M059J (cell line): ENCODE results near the gene AIFM2. TPM values are rescaled to one million over a fixed set of nuclear protein-coding genes. Genes with fewer than 3 reads are reported as not detected.
A peak's percentile ranks its signal among the peaks of the same experiment; 100 is the strongest.
"Not testable (repeated sequence)": the region's sequence is repeated elsewhere in the genome, so short reads cannot be mapped to it uniquely, and the experiment has no call there.

Experiments used
- DNase-seq: peaks from one replicate; pipeline ENCODE4 v3.0.0-alpha.2; 2012; ENCODE audit warnings: low read depth
- total RNA-seq: library from RNA; depleted of rRNA; stranded (reverse); fragments of >200 nt; shearing (Covaris generic); gene quantifications from 2 replicates; pipeline ENCODE4 v1.2.3, GENCODE V29; 2014; rRNA removed

AIFM2 gene
- total RNA-seq = 3.2 and 8.0 TPM in 2 replicates

DNA sequence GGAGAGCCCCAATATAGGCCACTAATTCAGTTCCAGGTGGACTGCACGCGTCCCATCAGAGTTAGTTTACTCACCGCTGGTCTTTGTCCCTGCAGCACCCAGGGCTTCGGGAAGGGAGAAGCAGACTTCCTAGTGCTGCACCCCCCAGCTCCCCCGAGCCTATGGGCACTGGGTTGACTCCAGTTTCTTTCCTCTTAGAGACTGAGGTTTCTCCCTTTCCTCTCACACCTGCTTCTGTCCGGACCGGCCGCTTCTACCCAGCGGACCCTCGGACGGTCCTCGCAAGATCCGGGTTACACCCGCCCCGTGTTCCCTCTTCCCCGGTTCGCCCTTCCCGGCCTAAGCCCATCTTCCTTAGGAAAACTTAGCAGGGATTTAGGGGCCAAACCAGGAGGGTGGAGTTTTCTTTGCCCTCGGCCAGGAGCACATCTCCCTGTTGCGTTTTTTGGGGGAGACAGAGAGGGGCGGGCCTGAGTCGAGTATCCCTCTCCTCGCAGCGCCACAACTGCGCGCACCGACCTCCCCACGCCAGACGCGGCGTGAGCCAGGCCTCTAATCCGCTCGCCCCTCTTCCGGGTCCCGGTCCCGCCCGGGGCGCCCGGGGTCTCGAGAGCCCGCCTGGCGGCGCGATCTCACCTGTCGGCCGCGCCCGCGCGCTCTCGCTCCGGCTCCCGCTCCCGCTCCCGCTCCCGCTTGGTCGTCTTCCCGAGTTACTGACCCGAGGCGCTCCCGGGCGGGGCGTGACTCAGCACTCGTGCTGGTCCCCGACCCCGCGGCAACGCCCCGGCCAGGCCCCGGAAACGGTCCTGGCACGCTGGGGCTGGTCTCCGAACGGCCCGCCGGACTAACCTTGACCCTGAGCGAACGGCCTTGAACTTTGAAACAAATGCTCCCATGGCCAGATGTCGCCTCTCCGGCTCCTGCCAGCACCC, at the start of gene AIFM2:
Gene AIFM2, minus strand, starts transcription at position 728 of the 932 bp plus-strand sequence. CDS start 8,741 bp downstream, outside the sequence.
- peak; percentile 75 for DNase-seq

DNA sequence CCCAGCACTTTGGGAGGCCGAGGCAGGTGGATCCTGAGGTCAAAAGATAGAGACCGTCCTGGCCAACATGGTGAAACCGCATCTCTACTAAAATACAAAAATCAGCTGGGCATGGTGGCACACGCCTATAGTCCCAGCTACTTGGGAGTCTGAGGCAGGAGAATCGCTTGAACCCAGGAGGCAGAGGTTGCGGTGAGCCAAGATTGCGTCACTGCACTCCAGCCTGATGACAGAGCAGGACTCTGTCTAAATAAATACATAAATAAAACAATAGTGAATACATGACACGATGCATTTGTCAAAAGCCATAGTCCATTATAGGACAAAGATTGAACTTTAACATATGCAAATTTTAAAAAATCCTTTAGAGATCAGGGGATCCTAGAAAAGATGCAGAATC, 46.6 kb upstream of the AIFM2 start:
- not testable (repeated sequence) for DNase-seq

DNA sequence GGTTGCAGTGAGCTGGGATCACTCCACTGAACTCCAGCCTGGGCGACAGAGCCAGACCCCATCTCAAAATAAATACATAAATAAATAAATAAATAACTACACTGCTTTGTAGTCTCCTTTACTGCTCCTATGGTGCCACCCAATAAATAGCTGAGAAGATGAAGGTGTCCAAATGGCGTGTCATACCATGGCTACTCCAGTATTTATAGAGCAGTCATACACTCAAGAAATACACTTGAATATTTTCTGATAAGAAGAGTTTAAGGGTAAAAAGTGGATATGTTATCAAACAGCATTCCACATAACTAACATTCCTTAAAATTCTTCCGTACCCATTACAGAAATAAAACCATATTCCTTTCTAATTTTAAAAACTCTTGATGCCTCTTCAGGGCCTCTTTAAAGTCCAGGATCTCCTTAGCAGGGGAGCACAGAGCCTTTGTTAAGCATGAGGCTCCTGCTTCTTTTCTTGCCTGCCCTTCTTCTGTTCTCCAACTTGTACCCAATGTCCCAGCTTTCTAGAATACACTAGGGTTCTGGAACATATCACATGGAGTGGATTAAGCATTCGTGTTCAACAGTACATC, 45.6 kb upstream of the AIFM2 start:
- no peak for DNase-seq

DNA sequence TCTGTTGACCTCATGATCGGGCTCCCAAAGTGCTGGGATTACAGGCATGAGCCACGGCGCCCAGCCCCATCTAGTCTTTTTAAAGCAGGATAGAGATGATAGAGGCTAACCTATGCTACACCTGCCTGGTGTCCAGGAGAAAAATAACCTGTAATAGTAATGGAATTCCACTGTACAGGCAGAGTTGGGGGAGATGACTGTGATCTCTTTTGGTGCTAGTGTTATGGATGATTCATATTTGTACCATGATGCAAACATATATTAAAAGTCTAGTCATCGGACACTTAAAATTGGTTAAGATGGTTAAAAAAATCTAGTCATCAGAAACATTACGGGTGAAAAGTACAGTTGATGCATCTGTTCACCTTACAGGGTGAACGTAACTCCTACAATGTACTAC, 43.8 kb upstream of the AIFM2 start:
- DNase-seq = no peak

DNA sequence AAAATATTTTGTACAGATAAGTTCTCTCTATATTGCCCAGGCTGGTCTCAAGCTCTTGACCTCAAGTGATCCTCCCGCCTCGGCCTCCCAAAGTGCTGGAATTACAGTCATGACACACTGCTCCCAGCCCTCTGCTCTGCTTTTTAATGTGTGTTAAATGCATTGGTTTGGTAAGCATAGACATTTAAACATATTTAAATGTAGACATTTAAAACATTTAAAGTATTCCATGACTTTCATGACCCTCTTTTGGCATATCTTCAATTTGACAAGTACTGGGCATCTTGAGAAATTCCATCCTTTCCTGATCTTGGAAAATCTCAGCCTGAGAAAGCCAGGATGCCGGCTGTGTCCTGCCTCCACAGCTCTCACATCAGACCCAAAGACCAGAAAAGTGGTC, 42.9 kb upstream of the AIFM2 start:
- no peak for DNase-seq

DNA sequence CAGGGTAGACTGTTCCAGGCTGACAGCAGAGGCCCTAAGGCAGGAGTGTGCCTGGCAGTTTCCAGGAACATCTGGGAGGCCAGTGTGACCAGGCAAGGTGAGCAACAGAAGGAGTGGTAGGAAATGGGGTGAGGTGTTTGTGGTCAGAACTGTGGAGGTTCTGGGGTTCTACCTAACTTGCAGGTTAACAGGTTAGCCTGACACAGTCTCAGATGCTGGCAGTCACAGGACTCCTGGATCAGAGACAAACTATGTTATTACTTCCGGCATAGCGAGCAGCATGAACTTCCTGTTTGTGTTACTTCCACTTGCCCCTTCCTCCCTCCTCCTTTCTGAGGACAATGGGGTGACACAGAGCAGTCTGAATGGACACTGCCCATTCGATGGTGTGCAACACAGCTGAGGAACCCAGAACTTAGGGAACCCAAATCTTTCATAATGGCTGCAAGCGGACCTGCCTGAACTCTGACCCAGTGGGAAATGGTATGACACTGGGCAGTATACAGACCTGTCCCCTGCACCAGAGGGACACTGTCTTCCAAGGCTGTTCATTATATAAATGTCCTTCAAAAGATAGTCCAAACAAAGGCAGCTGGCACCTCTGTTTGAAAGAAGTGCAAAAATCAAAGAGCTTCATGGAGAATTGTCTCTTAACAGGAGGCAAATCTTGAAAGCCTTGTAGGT, 41.6 kb upstream of the AIFM2 start:
- peak; percentile 54 for DNase-seq

DNA sequence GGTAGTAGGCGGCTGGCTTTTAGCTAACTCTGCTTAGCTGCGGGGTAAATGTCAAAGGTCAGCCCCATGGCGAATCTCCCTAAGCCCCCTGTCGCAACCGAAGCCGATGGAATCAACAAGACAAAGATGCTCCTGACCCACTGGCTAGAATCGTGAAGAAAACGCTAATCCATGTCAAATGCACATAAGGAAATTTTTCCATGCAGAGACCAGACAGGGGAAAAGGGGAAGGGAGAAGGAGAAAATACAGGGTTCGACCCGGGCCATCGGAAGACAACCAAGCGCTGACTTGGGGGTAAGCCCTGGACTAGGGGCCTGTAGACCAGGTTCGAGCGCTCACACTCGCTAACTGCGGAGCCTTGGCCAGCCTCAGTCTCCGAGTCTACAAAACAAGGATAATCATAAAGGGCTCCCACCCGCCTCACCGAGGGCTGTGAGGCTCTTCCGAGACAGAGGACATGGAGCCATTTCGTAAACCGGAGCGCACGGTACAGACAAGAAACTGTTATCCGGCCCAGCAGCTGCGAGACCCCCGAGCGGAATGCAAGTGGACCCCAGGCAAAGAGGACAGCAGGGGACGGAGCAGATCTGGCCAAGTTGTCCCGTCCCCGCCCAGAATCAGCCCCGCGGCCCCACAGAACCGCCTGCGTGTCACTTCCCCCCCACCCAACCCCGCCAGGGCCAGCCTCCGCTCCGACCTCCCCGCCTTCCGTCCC, 37.2 kb upstream of the AIFM2 start:
- no peak for DNase-seq

DNA sequence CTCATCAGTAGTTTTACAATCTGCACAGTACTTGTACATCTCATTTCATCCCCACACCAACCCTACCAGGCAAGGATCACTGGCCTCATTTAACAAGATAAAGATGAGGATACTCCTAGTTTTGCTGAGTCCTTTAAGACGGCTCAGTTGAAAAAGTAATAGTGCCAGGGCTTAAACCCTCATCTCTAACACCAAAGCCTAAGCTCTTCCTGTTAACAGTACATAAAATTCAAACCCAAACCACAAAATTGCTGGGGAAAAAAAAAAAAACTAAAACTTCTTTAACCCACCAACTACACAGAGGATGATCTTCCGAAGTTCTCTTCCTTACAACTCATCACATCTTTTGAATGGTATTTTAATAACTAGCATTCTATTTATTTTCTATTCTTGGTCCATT, 36.4 kb upstream of the AIFM2 start:
- no peak for DNase-seq

DNA sequence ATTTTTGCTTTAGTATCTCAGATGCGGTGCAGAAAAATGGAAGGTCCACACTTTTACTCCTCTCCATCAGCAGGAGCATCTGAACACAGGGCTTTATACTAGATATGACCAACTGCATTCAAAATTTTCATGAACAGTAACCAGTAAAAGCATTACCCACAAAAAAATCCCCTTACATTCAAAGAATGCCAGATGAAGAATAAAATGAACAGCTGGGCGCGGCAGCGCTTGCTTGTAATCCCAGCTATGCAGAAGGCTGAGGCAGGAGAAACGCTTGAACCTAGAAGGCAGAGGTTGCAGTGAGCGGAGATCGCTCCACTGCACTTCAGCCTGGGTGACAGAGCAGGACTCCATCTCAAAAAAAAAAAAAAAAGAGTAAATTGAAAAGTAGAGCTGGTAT, 34.6 kb upstream of the AIFM2 start:
- DNase-seq = no peak

DNA sequence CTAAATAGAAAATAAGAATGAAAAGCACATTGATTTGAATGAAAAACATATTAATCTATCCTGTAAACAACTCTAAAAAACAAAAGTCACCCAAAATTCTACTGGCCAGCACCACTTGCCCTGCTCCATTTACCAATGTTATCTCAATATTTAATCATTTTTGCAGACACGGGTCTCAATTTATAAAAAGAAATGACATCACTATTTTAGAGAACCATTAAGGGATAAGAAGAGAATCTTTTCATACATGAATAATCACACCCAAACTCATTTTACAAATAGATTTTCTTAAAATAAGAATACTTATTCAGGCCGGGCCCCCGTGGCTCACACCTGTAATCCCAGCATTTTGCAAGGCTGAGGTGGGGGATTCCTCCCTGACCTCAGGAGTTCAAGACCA, 33.8 kb upstream of the AIFM2 start:
- no peak for DNase-seq

DNA sequence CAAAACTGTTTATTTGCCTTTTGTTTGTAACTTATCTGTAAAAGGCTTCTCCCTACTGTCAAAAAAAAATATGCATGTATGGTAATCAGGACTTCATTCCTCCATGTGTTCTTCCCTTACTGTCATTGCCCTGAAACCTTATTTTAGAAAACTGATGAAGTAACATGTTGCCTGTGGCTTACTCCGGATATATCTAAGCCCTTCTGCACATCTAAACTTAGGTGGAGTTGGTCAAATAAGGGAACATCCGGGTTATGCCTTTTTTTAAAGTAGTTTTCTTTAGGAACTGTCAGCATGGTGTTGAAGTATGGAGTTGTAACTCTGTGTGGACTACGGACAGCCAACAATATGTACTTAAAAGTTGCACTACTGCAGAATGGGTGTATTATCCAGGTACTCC, 31.5 kb upstream of the AIFM2 start:
- no peak for DNase-seq

DNA sequence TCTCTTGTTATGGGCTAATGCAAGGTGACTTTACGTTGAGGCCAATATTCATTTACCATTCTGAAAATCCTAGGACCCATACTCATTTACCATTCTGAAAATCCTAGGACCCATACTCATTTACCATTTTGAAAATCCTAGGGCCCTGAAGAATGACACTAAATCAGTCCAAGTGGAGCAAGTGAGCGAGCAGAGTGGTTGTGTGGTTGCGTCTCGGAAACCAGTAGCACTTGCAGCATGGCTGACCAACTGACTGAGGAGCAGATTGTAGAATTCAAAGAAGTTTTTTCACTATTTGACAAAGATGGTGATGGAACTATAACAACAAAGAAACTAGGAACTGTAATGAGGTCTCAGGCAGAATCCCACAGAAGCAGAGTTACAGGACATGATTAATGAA, 30.8 kb upstream of the AIFM2 start:
- DNase-seq = no peak

DNA sequence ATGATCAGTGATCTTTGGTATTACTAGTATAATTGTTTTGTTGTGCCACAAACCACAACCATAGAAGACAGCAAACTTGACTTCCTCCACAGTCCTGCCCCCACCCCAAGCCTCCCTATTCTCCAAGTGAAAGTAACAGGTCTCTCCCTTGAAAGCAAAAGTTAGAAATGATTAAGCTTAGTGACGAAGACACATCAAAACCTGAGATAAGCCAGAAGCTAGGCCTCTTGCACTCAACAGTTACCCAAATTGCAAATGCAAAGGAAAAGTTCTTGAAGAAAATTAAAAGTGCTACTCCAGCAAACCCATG, 30.2 kb upstream of the AIFM2 start:
- peak; percentile 11 for DNase-seq

DNA sequence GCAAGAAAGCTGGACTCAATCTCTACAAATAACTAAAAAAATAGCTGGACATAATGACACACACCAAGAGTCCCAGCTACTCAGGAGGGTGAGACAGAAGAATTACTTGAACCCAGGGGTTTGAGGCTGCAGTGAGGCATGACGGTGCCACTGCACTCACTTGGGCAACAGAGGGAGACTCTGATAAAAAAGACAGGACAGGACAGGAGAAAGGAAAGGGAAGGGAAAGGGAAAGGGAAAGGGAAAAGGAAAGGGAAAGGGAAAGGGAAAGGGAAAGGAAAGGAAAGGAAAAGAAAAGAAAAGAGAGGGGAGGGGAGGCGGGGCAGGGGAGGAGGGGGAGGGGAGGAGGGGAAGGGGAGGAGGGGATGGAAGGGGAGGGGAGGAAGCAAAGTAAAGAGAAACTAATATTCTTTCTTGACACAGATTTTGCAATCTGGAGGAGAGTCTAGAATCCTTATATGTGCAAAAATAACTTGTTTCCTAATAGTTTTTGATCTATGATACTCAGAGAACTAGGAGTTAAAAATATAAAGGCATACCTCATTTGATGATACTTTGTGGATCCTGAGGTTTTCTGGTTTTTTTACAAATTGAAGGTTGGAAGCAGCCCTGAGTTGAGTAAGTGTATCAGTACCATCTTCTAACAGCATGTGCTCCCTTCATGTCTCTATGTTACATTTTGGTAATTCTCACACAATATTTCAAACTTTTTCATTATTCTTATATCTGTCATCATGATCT, 29.7 kb upstream of the AIFM2 start:
- DNase-seq = no peak

DNA sequence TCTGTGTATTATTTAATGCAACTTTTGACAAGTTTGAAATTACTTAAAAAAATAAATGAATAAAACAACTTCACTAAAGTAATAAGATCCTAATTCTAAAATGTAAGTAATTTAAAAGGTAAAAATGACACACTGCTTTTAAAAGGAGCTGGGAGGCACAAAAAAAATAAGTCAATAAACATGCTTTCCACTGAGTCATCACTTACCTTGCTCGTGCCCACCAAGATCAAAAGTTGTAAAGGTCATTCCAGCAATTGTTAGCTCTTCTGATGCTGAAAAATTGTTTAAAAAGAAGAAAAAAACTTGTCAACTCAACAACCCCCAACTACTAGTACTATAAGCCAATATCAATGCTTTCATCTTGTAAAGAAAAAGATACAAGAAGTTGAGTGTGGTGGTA, 28.2 kb upstream of the AIFM2 start:
- DNase-seq = no peak

DNA sequence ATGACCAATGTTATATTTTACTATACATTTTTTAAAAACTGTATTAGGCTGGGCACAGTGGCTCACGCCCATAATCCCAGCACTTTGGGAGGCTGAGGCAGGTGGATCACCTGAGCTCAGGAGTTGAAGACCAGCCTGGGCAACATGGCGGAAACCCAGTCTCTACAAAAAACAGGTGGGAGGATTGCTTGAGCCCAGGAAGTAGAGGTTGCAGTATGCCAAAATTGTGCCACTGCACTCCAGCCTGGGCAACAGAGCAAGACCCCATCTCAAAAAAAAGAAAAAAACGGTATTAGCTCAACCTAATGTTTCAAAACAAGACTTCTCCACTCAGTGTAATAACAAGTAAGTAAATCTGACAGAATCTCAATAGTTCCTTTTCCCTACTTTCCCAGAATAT, 26.7 kb upstream of the AIFM2 start:
- not testable (repeated sequence) for DNase-seq

DNA sequence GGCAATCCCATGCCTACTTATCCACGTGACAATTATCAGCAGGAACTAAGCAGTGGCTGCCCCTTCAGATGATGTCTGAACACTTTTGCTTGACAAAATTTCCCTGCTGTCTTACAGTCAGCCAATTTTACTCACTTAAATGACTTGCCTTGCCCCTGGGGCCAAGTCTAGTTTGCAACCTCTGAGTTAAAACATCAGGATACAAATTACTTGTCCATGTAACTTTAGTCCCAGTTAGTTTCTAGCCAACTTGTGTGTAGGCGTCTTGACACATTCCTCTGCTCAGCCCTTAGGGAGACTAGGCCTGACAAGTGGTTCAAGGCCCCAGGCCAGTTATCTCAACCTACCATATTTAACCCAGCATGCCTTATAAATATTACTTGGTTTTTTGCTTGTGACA, 25.5 kb upstream of the AIFM2 start:
- no peak for DNase-seq

DNA sequence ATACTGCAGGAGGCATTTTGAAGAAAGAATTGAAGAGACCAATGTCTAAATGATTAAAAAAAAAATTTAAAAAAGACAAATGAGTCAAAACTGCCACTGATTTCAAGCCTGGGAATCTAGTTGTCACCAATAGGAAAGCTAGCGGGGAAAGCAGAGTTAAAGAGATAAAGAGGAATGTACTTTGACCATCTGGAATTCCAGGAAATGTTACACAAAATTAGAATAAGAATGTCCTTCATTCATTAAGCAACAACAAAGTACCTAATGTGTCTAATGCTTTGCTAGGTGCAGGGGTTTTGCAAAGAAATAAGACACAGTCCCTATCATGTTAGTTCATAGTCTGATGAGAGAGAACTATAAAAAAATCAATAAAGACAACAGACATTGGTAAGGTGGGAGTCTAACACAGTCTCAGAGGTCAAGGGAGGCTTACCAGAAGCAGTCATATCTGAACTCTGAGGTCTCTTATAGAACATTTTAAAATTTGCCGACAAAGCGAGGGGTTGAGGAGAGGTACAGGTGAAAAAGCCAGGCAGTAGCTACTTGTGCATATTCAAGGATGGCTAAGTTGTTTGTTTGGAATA, 22.7 kb upstream of the AIFM2 start:
- no peak for DNase-seq

DNA sequence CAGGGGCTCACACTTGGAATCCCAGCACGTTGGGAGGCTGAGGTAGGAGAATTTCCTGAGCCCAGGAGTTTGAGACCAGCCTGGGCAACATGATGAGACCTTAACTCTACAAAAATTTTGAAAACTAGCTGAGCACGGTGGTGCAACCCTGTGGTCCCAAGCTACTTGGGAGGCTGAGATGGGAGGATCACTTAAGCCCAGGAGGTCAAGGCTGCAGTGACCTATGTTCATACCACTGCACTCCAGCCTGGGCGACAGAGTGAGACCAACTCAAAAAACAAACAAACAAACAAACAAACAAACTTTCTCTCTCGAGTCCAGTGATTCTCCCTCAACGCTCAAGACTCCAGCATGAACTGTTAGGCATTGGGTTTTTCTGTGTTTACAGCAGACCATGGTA, 15.9 kb upstream of the AIFM2 start:
- DNase-seq = no peak

DNA sequence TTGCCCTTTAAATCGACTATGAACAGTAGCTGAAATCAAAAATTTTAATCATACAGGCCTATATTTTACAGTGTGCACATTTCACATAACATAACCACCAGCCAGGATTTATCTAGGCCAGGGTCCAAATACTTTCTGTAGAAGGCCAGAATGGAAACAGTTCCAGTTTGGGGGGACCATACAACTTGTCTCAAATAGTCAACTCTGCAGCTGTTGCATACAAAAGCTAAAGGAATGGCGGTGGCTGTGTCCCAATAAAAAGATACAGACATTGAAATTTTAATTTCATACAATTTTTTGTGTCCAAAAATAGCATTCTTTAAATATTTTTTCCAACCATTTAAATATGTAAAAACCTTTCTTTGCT, 14.6 kb upstream of the AIFM2 start:
- no peak for DNase-seq
